GM21367 (cell line): Measurements from ENCODE around the gene SPOCK1.

Experiments used
- ATAC-seq: cut with Tn5 transposase; IDR thresholded peaks from one replicate; pipeline ENCODE4 v1.9.1; 2021; ENCODE audit not compliant: unreplicated experiment

Gene SPOCK1

GRCh38 chr5:137167187-137167586 lies 331.9 kb downstream of the SPOCK1 start:
- no peak for ATAC-seq

GRCh38 chr5:137164961-137165360 lies 334.2 kb downstream of the SPOCK1 start:
- ATAC-seq: no peak

- no peak for ATAC-seq
Observed at GRCh38 chr5:137164536-137164935, 334.6 kb downstream of the SPOCK1 start.

GRCh38 chr5:137158691-137159090 lies 340.4 kb downstream of the SPOCK1 start:
- ATAC-seq: no peak

- ATAC-seq: no peak
Observed at GRCh38 chr5:137156180-137156579, 342.9 kb downstream of the SPOCK1 start.

- ATAC-seq: no peak
Observed at GRCh38 chr5:137155261-137156000, 343.7 kb downstream of the SPOCK1 start.

GRCh38 chr5:137152616-137153015 lies 346.5 kb downstream of the SPOCK1 start:
- no peak for ATAC-seq

GRCh38 chr5:137148655-137149054 lies 350.5 kb downstream of the SPOCK1 start:
- no peak for ATAC-seq

- no peak for ATAC-seq
Observed at GRCh38 chr5:137148159-137148558, 351.0 kb downstream of the SPOCK1 start.

- ATAC-seq: no peak
Observed at GRCh38 chr5:137147346-137147745, 351.8 kb downstream of the SPOCK1 start.

- no peak for ATAC-seq
Observed at GRCh38 chr5:137146402-137146890, 352.7 kb downstream of the SPOCK1 start.

- no peak for ATAC-seq
Observed at GRCh38 chr5:137145721-137146120, 353.4 kb downstream of the SPOCK1 start.

GRCh38 chr5:137144656-137145055 lies 354.5 kb downstream of the SPOCK1 start:
- ATAC-seq: no peak

- no peak for ATAC-seq
Observed at GRCh38 chr5:137142764-137143605, 356.1 kb downstream of the SPOCK1 start.

GRCh38 chr5:137142346-137142745 lies 356.8 kb downstream of the SPOCK1 start:
- ATAC-seq: no peak

- no peak for ATAC-seq
Observed at GRCh38 chr5:137141779-137142178, 357.3 kb downstream of the SPOCK1 start.

GRCh38 chr5:137136991-137137632 lies 362.0 kb downstream of the SPOCK1 start:
- no peak for ATAC-seq

GRCh38 chr5:137134920-137135532 lies 364.1 kb downstream of the SPOCK1 start:
- ATAC-seq: no peak

GRCh38 chr5:137129886-137130680 lies 369.0 kb downstream of the SPOCK1 start:
- ATAC-seq: no peak

- ATAC-seq: no peak
Observed at GRCh38 chr5:137128012-137128411, 371.1 kb downstream of the SPOCK1 start.
